A172 (cell line): ENCODE results near the gene PKIB. TPM values are rescaled to one million over a fixed set of nuclear protein-coding genes. Genes with fewer than 3 reads are reported as not detected.
"Not testable (repeated sequence)": the region's sequence is repeated elsewhere in the genome, so short reads cannot be mapped to it uniquely, and the experiment has no call there.

Experiments
- DNase-seq: peaks from one replicate; pipeline ENCODE4 v3.0.0-alpha.2; 2015; ENCODE audit warnings: low spot score
- total RNA-seq: library from RNA; depleted of rRNA; stranded (reverse); fragments of >200 nt; shearing (Covaris generic); gene quantifications from 2 replicates; pipeline ENCODE4 v1.2.3, GENCODE V29; 2014; rRNA removed

PKIB gene
- total RNA-seq, result 2.0 and 4.1 TPM in 2 replicates

GRCh38 chr6:122609881-122610689, at the start of gene PKIB:
Gene PKIB (plus strand): TSS chr6:122610405. CDS start chr6:122717795, 107,390 bp downstream.
- DNase-seq, result peak; percentile 41

GRCh38 chr6:122563364-122564052, 46.7 kb upstream of the PKIB start:
- DNase-seq, result no peak

GRCh38 chr6:122564230-122564629, 46.0 kb upstream of the PKIB start:
- DNase-seq, result no peak

- no peak for DNase-seq
Measured at GRCh38 chr6:122565708-122566107, 44.5 kb upstream of the PKIB start.

- no peak for DNase-seq
Measured at GRCh38 chr6:122567034-122567433, 43.2 kb upstream of the PKIB start.

GRCh38 chr6:122568350-122568749, 41.9 kb upstream of the PKIB start:
- DNase-seq, result no peak

- DNase-seq, result no peak
Measured at GRCh38 chr6:122568797-122569221, 41.4 kb upstream of the PKIB start.

GRCh38 chr6:122569230-122569771, 40.9 kb upstream of the PKIB start:
- DNase-seq, result peak; percentile 33

GRCh38 chr6:122571888-122572287, 38.3 kb upstream of the PKIB start:
- no peak for DNase-seq

GRCh38 chr6:122576888-122577287, 33.3 kb upstream of the PKIB start:
- DNase-seq, result no peak

- DNase-seq, result no peak
Measured at GRCh38 chr6:122578961-122579360, 31.2 kb upstream of the PKIB start.

GRCh38 chr6:122580737-122581136, 29.5 kb upstream of the PKIB start:
- peak; percentile 13 for DNase-seq

- DNase-seq, result no peak
Measured at GRCh38 chr6:122589115-122589514, 21.1 kb upstream of the PKIB start.

- DNase-seq, result not testable (repeated sequence)
Measured at GRCh38 chr6:122598295-122598694, 11.9 kb upstream of the PKIB start.

- no peak for DNase-seq
Measured at GRCh38 chr6:122604676-122605075, 5.5 kb upstream of the PKIB start.

- DNase-seq, result peak; percentile 5
Measured at GRCh38 chr6:122610690-122611455, 668 bp downstream of the PKIB start.

GRCh38 chr6:122612838-122613237, 2.6 kb downstream of the PKIB start:
- no peak for DNase-seq

GRCh38 chr6:122614303-122614702, 4.1 kb downstream of the PKIB start:
- DNase-seq, result no peak

- no peak for DNase-seq
Measured at GRCh38 chr6:122615409-122615808, 5.2 kb downstream of the PKIB start.

GRCh38 chr6:122616877-122617276, 6.7 kb downstream of the PKIB start:
- DNase-seq, result no peak

- DNase-seq, result no peak
Measured at GRCh38 chr6:122619309-122619708, 9.1 kb downstream of the PKIB start.

GRCh38 chr6:122620428-122620827, 10.2 kb downstream of the PKIB start:
- DNase-seq, result no peak
